C1 segment of cervical spinal cord (tissue), 14 donors: Measurements from ENCODE around the gene CHRM4.
A peak's percentile ranks its signal among the peaks of the same experiment; 100 is the strongest.
"Not testable (repeated sequence)": the region's sequence is repeated elsewhere in the genome, so short reads cannot be mapped to it uniquely, and the experiment has no call there.

ENCODE experiments used
- DNase-seq, 14 donors: peaks; one replicate each; lab custom pipeline; 2025; lab: John Stamatoyannopoulos, UW

Gene CHRM4

DNA sequence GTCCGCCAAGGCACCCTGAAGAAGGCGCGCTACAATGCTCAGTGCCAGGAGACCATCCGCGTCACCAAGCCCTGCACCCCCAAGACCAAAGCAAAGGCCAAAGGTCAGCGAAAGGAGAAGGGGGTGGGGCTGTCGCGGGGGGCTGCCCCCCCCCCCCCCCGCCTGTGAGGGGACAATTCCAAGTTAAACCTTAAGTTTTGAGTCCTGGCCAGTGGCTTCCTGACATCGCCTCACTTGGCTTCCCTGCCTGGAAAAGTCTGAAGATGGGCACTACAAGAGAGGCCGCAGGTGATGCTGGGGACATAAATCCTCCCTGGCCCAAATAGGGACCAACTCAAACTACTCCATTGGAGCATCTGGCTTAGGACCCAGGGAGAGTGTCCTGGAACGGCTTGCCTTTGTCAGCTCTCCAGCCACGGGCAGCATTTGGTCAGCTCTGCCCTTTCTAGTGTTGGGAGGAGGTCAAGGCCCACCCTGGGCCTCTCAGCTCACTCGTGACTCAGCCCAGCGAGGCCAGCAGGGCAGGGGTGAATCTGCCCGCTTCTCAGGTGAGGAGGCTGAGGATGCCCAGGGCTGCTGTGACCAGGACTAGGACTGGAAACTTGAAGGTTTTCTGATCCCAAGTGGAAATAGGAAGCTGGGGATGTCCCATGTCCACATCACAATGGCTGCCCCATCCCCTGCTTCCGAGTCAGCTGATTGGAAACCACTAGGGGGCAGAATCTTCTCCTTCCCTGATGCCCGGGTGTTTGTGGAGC is 8.8 kb downstream of the CHRM4 start:
- peak in 2 of 14 donors; percentile 6 to 21 for DNase-seq

DNA sequence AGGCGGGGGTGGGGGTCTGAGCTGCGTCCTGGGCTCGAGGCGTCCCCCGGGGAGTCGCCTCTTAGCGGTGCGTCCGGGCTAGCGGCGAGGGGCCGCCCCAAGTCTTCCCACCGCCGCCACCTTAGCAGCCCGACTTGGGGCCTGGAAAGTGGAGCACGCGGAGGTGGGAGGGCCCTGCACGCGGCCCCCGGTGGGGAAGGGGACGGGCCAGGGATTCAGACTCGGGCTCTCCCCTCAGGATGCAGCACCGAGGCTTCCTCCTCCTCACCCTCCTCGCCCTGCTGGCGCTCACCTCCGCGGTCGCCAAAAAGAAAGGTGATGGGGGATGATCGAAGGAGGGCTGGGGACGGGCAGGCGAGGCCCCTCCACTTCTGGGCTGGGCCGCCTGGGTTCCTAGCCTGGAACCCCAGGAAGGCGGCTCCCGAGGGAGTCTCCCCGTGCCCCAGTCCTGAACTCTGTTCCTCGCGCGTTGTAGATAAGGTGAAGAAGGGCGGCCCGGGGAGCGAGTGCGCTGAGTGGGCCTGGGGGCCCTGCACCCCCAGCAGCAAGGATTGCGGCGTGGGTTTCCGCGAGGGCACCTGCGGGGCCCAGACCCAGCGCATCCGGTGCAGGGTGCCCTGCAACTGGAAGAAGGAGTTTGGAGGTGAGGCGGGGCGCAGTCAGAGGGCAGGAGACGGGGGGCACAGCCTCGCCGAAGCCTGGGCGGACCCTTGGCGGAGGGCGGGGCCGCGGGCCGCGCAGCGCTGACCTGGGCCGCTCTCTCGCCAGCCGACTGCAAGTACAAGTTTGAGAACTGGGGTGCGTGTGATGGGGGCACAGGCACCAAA is 9.5 kb downstream of the CHRM4 start:
- no peak for DNase-seq

- DNase-seq, result peak in 1 of 14 donors; percentile 15
These were observed 10.3 kb downstream of the CHRM4 start, which contains the start of gene MDK for GRCh38 chr11:46381048-46381818. MDK (plus strand) TSS chr11:46381669; CDS start chr11:46382058, 389 bp downstream.

DNA sequence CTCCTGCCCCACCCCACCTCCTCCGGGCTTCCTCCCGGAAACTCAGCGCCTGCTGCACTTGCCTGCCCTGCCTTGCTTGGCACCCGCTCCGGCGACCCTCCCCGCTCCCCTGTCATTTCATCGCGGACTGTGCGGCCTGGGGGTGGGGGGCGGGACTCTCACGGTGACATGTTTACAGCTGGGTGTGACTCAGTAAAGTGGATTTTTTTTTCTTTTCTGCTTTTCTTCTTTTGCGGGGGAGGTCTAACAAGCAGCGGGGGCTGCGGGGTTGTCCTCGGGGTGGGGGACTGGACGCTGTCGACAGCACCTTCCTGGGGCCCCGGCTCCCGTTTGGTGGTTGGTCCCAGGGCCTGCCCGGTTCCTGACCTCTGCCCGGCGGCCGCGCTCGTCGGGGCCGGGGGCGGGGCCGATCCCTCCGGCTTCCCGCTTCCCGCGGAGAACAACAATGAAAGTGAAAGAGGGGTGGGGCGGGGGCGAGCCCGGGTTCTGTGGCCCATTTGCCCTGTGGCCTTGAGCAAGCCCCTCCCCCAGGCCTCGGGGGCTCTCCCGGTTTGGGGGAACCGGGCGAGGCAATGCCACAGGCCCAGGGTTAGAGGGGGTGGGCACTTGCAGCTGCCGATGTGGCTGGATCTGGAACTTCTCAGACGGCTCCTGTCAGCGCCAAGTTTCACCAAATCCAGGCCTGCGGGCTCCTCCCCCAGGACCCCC is 11.1 kb downstream of the CHRM4 start:
- DNase-seq, result peak in 4 of 14 donors; percentile 15 to 51 (median 17)

- not testable (repeated sequence) for DNase-seq
These were observed 11.9 kb downstream of the CHRM4 start for GRCh38 chr11:46379482-46380293.

DNA sequence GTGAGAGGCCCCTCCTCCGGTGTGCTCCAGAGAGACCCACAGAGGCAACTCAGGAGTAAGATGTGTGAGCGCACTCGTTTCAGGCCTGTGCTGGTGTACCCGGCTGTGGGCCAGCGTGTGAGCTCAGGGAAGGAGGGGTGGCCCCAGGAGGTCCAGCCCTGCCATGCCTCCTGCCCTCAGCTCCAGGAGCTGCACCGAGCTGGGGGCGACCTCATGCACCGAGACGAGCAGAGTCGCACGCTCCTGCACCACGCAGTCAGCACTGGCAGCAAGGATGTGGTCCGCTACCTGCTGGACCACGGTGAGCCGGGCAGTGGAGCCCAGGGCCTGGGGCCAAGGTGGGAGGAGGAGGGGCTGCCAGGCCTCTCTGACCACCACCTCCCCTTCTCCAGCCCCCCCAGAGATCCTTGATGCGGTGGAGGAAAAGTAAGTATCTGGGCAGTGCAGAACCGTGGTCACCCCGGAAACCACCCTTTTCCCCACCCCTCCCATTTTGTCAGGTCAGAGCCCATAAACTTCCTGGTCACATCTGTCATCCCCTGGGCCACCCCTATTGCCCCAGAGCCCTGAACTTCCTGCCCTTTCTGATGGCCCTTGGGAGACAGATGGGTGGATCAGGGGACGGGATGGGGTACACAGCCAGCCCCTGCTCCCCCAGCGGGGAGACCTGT is 12.6 kb downstream of the CHRM4 start:
- no peak for DNase-seq

GRCh38 chr11:46378296-46378695 is 13.3 kb downstream of the CHRM4 start:
- no peak for DNase-seq

DNA sequence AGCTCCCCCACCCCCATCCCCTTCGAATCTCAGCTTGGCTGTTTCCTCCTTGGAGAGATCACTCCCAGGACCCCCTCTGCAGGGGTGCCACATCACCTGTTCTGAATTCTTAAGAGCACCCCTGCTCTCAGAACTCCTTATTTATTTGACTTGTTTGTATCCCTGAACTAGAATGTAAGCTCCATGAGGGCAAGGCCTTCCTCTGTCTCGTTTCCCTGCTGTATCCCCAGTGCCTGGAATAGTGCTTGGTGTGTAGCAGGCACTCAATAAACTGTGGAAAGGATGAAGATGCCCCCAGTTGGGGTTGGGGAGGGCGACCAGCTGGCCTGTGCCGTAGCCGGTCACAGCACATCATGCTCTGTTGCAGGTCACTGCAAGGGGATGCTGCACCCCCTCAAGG is 13.7 kb downstream of the CHRM4 start:
- no peak for DNase-seq

- DNase-seq, result no peak
These were observed 14.3 kb downstream of the CHRM4 start for GRCh38 chr11:46377290-46377689.

DNA sequence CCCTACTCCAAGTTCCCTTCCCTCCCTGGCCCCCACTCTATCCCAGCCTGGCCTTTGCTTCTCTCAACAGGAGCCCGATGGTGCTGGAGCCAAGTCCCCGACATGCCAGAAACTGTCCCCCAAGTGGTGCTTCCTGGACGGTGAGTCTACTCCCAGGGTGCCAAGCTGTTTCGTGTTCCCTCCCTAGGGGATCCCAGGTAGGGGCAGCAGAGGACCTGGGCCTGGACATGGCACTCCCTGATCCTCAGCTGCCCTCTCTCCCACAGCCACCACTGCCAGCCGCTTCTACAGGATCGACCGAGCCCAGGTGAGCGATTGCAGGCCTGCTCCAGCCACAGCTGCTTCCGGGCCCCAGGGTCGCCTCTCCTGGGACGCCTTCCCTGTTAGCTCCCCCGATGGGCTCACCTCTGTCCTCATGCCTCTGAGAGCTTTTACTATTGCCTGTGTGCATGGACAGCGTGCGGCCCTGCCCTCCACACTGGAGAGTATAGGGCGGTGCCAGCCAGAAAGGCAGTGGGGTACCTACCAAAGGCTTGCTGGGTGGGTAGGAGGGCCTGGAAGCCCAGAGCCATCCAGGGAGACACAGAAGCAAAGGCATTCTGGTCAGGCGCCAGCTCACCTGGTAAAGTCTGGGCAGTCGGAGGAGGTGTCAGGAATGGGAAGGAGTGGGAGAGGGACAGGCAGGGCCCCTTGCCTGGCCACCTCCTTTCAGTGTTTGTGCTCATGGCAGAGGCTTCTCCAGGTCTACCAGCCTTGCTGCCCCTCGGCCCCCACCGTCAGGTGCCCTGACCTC is 15.1 kb downstream of the CHRM4 start:
- no peak for DNase-seq

DNA sequence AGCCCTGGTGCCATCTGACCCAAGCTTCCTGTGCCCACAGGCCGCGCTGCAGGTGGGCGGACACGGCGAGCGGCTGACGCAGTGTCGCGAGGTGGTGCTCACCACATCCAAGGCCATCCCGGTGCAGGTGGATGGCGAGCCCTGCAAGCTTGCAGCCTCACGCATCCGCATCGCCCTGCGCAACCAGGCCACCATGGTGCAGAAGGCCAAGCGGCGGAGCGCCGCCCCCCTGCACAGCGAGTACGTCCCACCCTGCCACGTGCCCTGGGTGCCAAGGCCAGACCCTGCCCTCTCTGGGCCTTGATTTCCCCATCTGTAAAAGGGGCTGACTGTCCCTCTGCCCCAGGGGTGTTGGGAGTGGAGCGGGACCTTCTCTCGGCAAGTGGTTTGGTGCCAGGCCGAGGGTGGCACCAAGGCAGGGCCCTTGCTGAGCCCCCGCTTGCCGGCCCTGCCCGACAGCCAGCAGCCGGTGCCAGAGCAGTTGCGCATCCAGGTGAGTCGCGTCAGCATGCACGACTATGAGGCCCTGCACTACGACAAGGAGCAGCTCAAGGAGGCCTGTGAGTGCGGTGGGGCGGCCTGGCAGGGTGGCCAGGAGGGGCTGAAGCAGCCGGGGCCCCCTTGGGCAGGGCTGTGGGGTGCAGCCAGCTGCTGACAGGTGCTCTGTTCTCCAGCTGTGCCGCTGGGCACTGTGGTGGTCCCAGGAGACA is 16.0 kb downstream of the CHRM4 start:
- DNase-seq, result no peak

GRCh38 chr11:46374815-46375214 is 16.8 kb downstream of the CHRM4 start:
- DNase-seq, result no peak

- DNase-seq, result peak in 1 of 14 donors; percentile 24
These were observed 17.5 kb downstream of the CHRM4 start for GRCh38 chr11:46373787-46374740.

- not testable (repeated sequence) for DNase-seq
These were observed 19.1 kb downstream of the CHRM4 start for GRCh38 chr11:46372501-46372900.

DNA sequence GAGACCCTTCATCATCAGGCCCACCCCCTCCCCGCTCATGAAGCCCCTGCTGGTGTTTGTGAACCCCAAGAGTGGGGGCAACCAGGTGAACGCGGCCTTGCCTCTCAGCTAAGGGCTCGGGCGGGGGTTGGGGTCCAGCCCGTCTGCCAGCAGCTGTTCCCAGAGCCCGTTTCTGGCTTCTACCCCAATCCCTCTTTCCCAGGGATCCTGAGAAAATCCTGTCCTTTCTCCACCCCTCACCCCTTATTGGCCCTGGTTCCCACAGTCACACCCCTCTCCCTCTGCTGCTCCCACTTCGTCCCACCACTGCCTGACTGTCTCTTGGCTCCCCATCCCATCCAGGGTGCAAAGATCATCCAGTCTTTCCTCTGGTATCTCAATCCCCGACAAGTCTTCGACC is 19.5 kb downstream of the CHRM4 start:
- DNase-seq, result no peak

GRCh38 chr11:46371262-46371661 is 20.3 kb downstream of the CHRM4 start:
- not testable (repeated sequence) for DNase-seq

GRCh38 chr11:46370253-46370652 is 21.3 kb downstream of the CHRM4 start:
- no peak for DNase-seq
